RWPE1 (cell line): ENCODE results near the gene NR3C1.
A peak's percentile ranks its signal among the peaks of the same experiment; 100 is the strongest.

Experiments used
- CTCF ChIA-PET: fragments of 350-600 bp; sonication (Branson Sonifier 250); formaldehyde crosslinking; extraction: SDS; loops from one replicate; lab custom pipeline; 2021; lab: Yijun Ruan, JAX
- POLR2A ChIA-PET: fragments of 400-600 bp; formaldehyde crosslinking; extraction: SDS; loops from one replicate; lab custom pipeline; 2020; ENCODE audit warnings: antibody characterized with exemption; ENCODE audit not compliant: low non-redundant PET; lab: Yijun Ruan, JAX
- DNase-seq: peaks from one replicate; pipeline ENCODE4 v3.0.0; 2012; ENCODE audit warnings: low spot score
- H3K27ac ChIP-seq: fragments of 450-650 bp; 2 replicates; pipeline ENCODE4 v1.5.1; 2017
- CTCF ChIP-seq: fragments of 450-650 bp; conservative IDR thresholded peaks from 2 replicates; pipeline ENCODE4 v1.5.1; 2017; ENCODE audit warnings: low read depth, mild to moderate bottlenecking

NR3C1 gene

DNA sequence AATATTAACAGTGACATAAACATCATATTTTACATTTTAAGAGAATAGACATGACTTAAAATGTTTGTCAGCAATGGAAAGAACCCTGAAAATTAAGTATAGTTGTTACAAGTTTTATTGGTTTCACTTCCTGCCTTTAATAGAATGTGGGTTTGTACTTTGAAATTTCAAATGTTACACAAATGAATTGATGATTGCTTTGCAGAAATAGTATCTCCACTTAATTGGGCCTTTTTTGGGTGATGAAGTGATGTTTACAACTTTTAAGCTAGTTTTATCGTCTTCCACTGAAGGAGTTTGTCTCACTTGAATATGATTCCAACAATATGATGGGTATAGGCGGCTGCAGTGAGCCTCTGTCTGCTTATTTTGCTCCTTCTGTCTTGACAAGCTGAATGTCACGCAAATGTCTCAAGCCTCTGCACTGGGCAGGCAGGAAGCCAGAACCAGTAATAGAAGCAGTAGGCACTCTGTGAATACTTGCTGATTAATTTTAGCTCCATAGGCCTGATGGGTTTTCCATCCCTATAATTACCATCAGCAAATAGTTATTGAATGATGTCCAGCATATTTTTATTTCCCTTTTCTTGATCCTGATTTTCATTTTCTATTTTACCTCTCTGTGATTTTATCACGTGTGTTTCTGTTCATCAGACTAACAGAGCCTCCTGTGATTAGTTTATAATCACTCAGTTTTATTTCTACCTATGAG is 10.6 kb upstream of the NR3C1 start:
- no peak overlapping the region for H3K27ac ChIP-seq
- ChIA-PET CTCF (interaction anchor here (0.5 to 0.7 kb wide), 2 partner anchors 179 to 663 kb away, joined by 3 to 6 read pairs; no protein-coding TSS in a partner anchor), POLR2A (no interaction called here)
- no peak for DNase-seq
- TF ChIP-seq CTCF: no peak

DNA sequence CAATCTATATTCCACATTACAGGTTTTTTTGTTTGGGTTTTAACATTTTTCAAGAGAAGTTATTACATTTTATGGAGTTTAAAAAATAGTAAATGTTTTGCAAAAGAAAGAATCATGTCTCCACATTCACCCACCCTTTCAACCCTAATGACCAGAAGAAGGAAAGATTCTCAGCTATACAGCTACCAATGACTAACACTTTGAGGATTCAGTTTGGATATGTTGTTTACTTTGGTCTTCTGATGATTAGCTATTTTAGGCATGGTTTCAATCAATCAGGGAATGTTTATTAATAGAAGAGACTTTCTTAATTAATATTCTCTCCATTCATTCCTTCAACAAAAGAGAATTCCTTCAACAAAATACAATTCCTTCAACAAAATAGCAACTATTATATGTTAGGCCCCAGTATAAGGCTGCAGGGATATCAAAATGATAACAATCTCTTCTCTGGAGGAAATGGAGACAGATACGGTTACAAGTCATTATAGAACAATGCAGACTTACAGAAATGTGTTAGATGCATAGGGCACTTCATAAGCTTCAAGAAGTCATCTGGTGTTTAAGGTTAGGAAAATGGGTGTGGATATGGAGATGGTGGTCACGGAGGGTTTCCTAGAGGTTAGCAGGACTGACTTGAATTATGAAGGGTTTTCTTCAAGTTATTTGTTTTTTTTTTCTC is 9.3 kb upstream of the NR3C1 start:
- CTCF ChIA-PET: interaction anchor here (1.0 kb wide), 1 partner anchor 377 kb away, joined by 3 read pairs; no protein-coding TSS in a partner anchor

GRCh38 chr5:143409926-143410325 is 6.4 kb upstream of the NR3C1 start:
- POLR2A ChIA-PET: no interaction called here
- DNase-seq: no peak
- H3K27ac ChIP-seq: no peak overlapping the region
- CTCF ChIA-PET: interaction anchor here (0.6 to 1.0 kb wide), 4 partner anchors 11 to 488 kb away, joined by 3 to 4 read pairs (median 3); no protein-coding TSS in a partner anchor
- no peak for TF ChIP-seq CTCF

More for the DNA sequence above, 9.3 kb upstream of the NR3C1 start:
- TF ChIP-seq CTCF: no peak
- no peak overlapping the region for H3K27ac ChIP-seq
- DNase-seq: no peak
- POLR2A ChIA-PET: no interaction called here

- ChIA-PET CTCF (no interaction called here), POLR2A (no interaction called here)
- no peak for TF ChIP-seq CTCF
- no peak overlapping the region for H3K27ac ChIP-seq
- DNase-seq: no peak
Observed at GRCh38 chr5:143406408-143406807, 2.9 kb upstream of the NR3C1 start.

DNA sequence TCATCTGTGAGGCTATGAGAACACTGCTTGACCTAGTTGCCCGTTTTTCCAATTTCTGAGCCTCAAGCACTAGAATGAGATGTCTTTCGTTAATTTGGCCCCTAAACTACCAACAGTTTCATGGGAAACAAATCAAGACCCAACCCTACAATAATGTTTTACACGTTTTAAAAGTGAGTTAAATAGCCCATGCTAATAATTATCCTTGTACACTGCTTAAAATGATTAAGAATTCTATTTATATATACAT is 2.3 kb upstream of the NR3C1 start:
- CTCF ChIA-PET: no interaction called here
- no peak for DNase-seq

More for the DNA sequence above, 2.3 kb upstream of the NR3C1 start:
- POLR2A ChIA-PET: no interaction called here
- peak overlapping the region; percentile 100 for H3K27ac ChIP-seq
- no peak for TF ChIP-seq CTCF
